Testis (tissue), 3 donors: Measurements from ENCODE around the gene CCSER2. TPM values are rescaled to one million over a fixed set of nuclear protein-coding genes. Genes with fewer than 3 reads are reported as not detected.

Source experiments
- DNase-seq: peaks from one replicate; pipeline ENCODE4 v3.0.0-alpha.2; 2019
- H3K27ac ChIP-seq, 2 donors: fragments of 200-600 bp; sonication (generic); one replicate each; pipeline ENCODE4 v1.5.1; 2019
- H3K27me3 ChIP-seq: fragments of 200-600 bp; sonication (generic); one replicate; pipeline ENCODE4 v1.5.1; 2019
- H3K36me3 ChIP-seq: fragments of 200-600 bp; sonication (generic); one replicate; pipeline ENCODE4 v1.5.1; 2017; ENCODE audit warnings: low read depth; ENCODE audit errors: missing control alignments
- H3K4me1 ChIP-seq: fragments of 200-600 bp; sonication (generic); one replicate; pipeline ENCODE4 v1.5.1; 2019
- H3K4me3 ChIP-seq, 2 donors: fragments of 200-600 bp; sonication (generic); one replicate each; pipeline ENCODE4 v1.5.1; 2017 to 2019
- H3K9me3 ChIP-seq: fragments of 200-600 bp; sonication (generic); one replicate; pipeline ENCODE4 v1.5.1; 2017
- CTCF ChIP-seq, 3 experiments: fragments of 450-650 bp in 2 of 3; fragments of 200-600 bp in 1 of 3; sonication (generic) in 1 of 3; IDR thresholded peaks; one replicate each; pipeline ENCODE4 v1.5.1; 2016 to 2019; ENCODE audit warnings: antibody characterized with exemption in 3 of 3, mild to moderate bottlenecking in 2 of 3, moderate library complexity in 1 of 3
- POLR2A ChIP-seq: fragments of 450-650 bp; IDR thresholded peaks from one replicate; pipeline ENCODE4 v1.6.1; 2017; ENCODE audit warnings: antibody characterized with exemption, mild to moderate bottlenecking, moderate library complexity
- WGBS, 2 donors: methylation state at CpG; one replicate each; pipeline ENCODE4 v1.1.5; 2018; 5-methylcytosine and 5-hydroxymethylcytosine counted together
- intact Hi-C: fragments of 100-400 bp; cut with DNase I; formaldehyde crosslinking; loops from one replicate; pipeline ENCODE4 v1.15.1; 2023; ENCODE audit warnings: low total_unique reads
- polyA plus RNA-seq: library from polyadenylated mRNA; stranded (reverse); fragments of 350-450 nt; fragmentation: Illumina TruSeq; extraction: RNeasy Lipid Tissue Mini Kit (QIAGEN cat#74804); gene quantifications from one replicate; pipeline ENCODE4 v1.2.3, GENCODE V29; 2014; ENCODE audit warnings: low read depth, low replicate concordance; ENCODE audit not compliant: insufficient read depth
- total RNA-seq, 2 donors: library from RNA; depleted of rRNA; stranded (reverse); fragments of >200 nt; gene quantifications; one replicate each; pipeline ENCODE4 v1.2.3, GENCODE V29; 2016

The CCSER2 gene
- total and polyA plus RNA-seq, 3 donors from 2014 or later, result 65.4 to 148 (median 146) TPM

GRCh38 chr10:84370283-84370682 lies 41.9 kb downstream of the CCSER2 start:
- Histone ChIP-seq H3K9me3 (no peaks in the 10 kb centered on the region), H3K4me1 (no peaks in the 10 kb centered on the region), H3K36me3 (no peaks in the 10 kb centered on the region), H3K4me3 (no peak overlapping the region), H3K27ac (no peak overlapping the region), H3K27me3 (no peaks in the 10 kb centered on the region)
- DNase-seq, result no peak
- intact Hi-C loops, result loop anchor here (10.0 kb wide), 1 partner anchor 165 kb away; no protein-coding TSS in a partner anchor
- no peak for TF ChIP-seq CTCF (IDR thresholded peaks at IDR 0.05)
- TF ChIP-seq POLR2A, result no peak
- WGBS, 2 donors, result 90 to 94% methylated on average over 1 of the region's 1 CpG

GRCh38 chr10:84371944-84372343 lies 43.6 kb downstream of the CCSER2 start:
- intact Hi-C loops, result loop anchor here (10.0 kb wide), 1 partner anchor 163 kb away; no protein-coding TSS in a partner anchor
- no peak for DNase-seq
- no peak for TF ChIP-seq POLR2A
- TF ChIP-seq CTCF (IDR thresholded peaks at IDR 0.05), result no peak
- WGBS, 2 donors, result 82 to 95% methylated on average over 2 of the region's 2 CpGs
- Histone ChIP-seq H3K36me3 (no peaks in the 10 kb centered on the region), H3K4me1 (no peaks in the 10 kb centered on the region), H3K27ac (no peak overlapping the region), H3K9me3 (no peaks in the 10 kb centered on the region), H3K27me3 (no peaks in the 10 kb centered on the region), H3K4me3 (no peak overlapping the region)

- Histone ChIP-seq H3K36me3 (no peaks in the 10 kb centered on the region), H3K4me3 (no peak overlapping the region), H3K27me3 (no peaks in the 10 kb centered on the region), H3K9me3 (no peaks in the 10 kb centered on the region), H3K4me1 (no peaks in the 10 kb centered on the region), H3K27ac (no peak overlapping the region)
- DNase-seq, result no peak
- TF ChIP-seq POLR2A (no peak), CTCF (IDR thresholded peaks at IDR 0.05) (no peak)
- WGBS, 2 donors, result 92 to 94% methylated on average over 2 of the region's 2 CpGs
- intact Hi-C loops, result loop anchor here (10.0 kb wide), 1 partner anchor 162 kb away; no protein-coding TSS in a partner anchor
Measured at GRCh38 chr10:84373000-84373399, 44.6 kb downstream of the CCSER2 start.

- TF ChIP-seq CTCF (IDR thresholded peaks at IDR 0.05) (no peak), POLR2A (no peak)
- WGBS, 2 donors, result 61 to 79% methylated on average over 2 of the region's 2 CpGs
- Histone ChIP-seq H3K4me1 (no peaks in the 10 kb centered on the region), H3K27ac (no peak overlapping the region), H3K9me3 (no peaks in the 10 kb centered on the region), H3K36me3 (no peaks in the 10 kb centered on the region), H3K27me3 (no peaks in the 10 kb centered on the region), H3K4me3 (no peak overlapping the region)
- intact Hi-C loops, result loop anchor here (10.0 kb wide), 1 partner anchor 160 kb away; no protein-coding TSS in a partner anchor
- no peak for DNase-seq
Measured at GRCh38 chr10:84374455-84374854, 46.1 kb downstream of the CCSER2 start.

GRCh38 chr10:84375011-84375410 lies 46.6 kb downstream of the CCSER2 start:
- Histone ChIP-seq H3K27ac (no peak overlapping the region), H3K9me3 (no peaks in the 10 kb centered on the region), H3K27me3 (no peaks in the 10 kb centered on the region), H3K4me3 (no peak overlapping the region), H3K4me1 (no peaks in the 10 kb centered on the region), H3K36me3 (no peaks in the 10 kb centered on the region)
- intact Hi-C loops, result loop anchor here (10.0 kb wide), 1 partner anchor 160 kb away; no protein-coding TSS in a partner anchor
- peak; percentile 43 for DNase-seq
- TF ChIP-seq POLR2A (no peak), CTCF (IDR thresholded peaks at IDR 0.05) (peak in 2 of 3 experiments; percentile 54 to 58)
